OCI-LY7 (cell line): ENCODE measurements around the gene SLC25A42. TPM values are rescaled to one million over a fixed set of nuclear protein-coding genes. Genes with fewer than 3 reads are reported as not detected.
A peak's percentile ranks its signal among the peaks of the same experiment; 100 is the strongest.

Source experiments
- BruUV-seq: library from RNA; stranded (reverse); fragments of 400-500 nt; replicated peaks from 2 replicates; lab custom pipeline; 2021; lab: Mats Ljungman, UMichigan
- CTCF ChIA-PET: fragments of 300-600 bp; sonication (Branson Sonifier 250); formaldehyde crosslinking; loops from one replicate; lab custom pipeline; 2022; ENCODE audit warnings: antibody characterized with exemption; ENCODE audit not compliant: unreplicated experiment; lab: Charles Lee
- POLR2A ChIA-PET: fragments of 300-600 bp; sonication (Branson Sonifier 250); formaldehyde crosslinking; loops from one replicate; lab custom pipeline; 2022; ENCODE audit warnings: antibody characterized with exemption; lab: Charles Lee
- DNase-seq: peaks from one replicate; pipeline ENCODE4 v3.0.0-alpha.2; 2015; ENCODE audit warnings: low spot score
- H2AFZ ChIP-seq: fragments of 200-600 bp; sonication (generic), shearing (Covaris generic); 2 replicates; pipeline ENCODE4 v1.6.1; 2014; ENCODE audit warnings: mild to moderate bottlenecking, antibody characterized with exemption, low read length, moderate library complexity
- H3K27ac ChIP-seq: fragments of 200-600 bp; sonication (generic); 2 replicates; pipeline ENCODE4 v1.5.1; 2014; ENCODE audit warnings: mixed run types, low read depth, mild to moderate bottlenecking, moderate library complexity, low read length, inconsistent platforms; ENCODE audit not compliant: poor library complexity, severe bottlenecking
- H3K36me3 ChIP-seq: fragments of 200-600 bp; sonication (generic); 2 replicates; pipeline ENCODE4 v1.6.1; 2014; ENCODE audit warnings: mild to moderate bottlenecking, antibody characterized with exemption, low read length, moderate library complexity, mixed read lengths; ENCODE audit not compliant: insufficient read depth
- H3K4me1 ChIP-seq: fragments of 200-600 bp; sonication (generic); 2 replicates; pipeline ENCODE4 v1.5.1; 2014; ENCODE audit warnings: mild to moderate bottlenecking, low read length; ENCODE audit not compliant: insufficient read depth, poor library complexity, severe bottlenecking
- H3K4me2 ChIP-seq: fragments of 200-600 bp; sonication (generic); 2 replicates; pipeline ENCODE4 v1.6.1; 2014; ENCODE audit warnings: mild to moderate bottlenecking, low read length
- H3K4me3 ChIP-seq: fragments of 200-600 bp; sonication (generic); 2 replicates; pipeline ENCODE4 v1.5.1; 2014; ENCODE audit warnings: mild to moderate bottlenecking, low read depth, low read length; ENCODE audit not compliant: poor library complexity, severe bottlenecking
- H3K79me2 ChIP-seq: fragments of 200-600 bp; sonication (generic); 2 replicates; pipeline ENCODE4 v1.6.1; 2016; ENCODE audit warnings: low read depth, mild to moderate bottlenecking, low read length, moderate library complexity, mixed read lengths; ENCODE audit not compliant: insufficient read depth
- H3K9me2 ChIP-seq: fragments of 200-600 bp; sonication (generic); 2 replicates; pipeline ENCODE4 v1.6.1; 2016; ENCODE audit warnings: mild to moderate bottlenecking, low read length, mixed read lengths; ENCODE audit not compliant: insufficient read depth
- H3K9me3 ChIP-seq: fragments of 200-600 bp; sonication (generic); 2 replicates; pipeline ENCODE4 v1.6.1; 2014; ENCODE audit warnings: mild to moderate bottlenecking, mixed run types, low read length, mixed read lengths
- H4K20me1 ChIP-seq: fragments of 200-600 bp; sonication (generic); 2 replicates; pipeline ENCODE4 v1.6.1; 2014; ENCODE audit warnings: mild to moderate bottlenecking, antibody characterized with exemption, low read length, moderate library complexity, mixed read lengths; ENCODE audit not compliant: insufficient read depth
- EZH2phosphoT487 ChIP-seq: fragments of 200-600 bp; sonication (generic); IDR thresholded peaks from 2 replicates; pipeline ENCODE4 v1.6.1; 2018; ENCODE audit warnings: low read depth, borderline replicate concordance, mild to moderate bottlenecking, mixed run types, antibody characterized with exemption, low read length, moderate library complexity, mixed read lengths
- intact Hi-C: fragments of 100-400 bp; cut with micrococcal nuclease; formaldehyde crosslinking; loops from one replicate; pipeline ENCODE4 v1.10.0; 2022; ENCODE audit not compliant: unreplicated experiment
- total RNA-seq, 2 experiments: library from RNA; depleted of rRNA in 1 of 2; stranded (reverse); fragments of >200 nt in 1 of 2; shearing (Covaris generic) in 1 of 2; gene quantifications; 2 replicates each; pipeline ENCODE4 v1.2.3, GENCODE V29; 2014 to 2022
- TF ChIP-seq, protein P1 (sequence below): fragments of 200-600 bp; sonication (generic); conservative IDR thresholded peaks from 2 replicates; pipeline ENCODE4 v1.5.1; 2014; ENCODE audit warnings: mild to moderate bottlenecking, antibody characterized with exemption, low read length, moderate library complexity, mixed read lengths

The SLC25A42 gene
- total RNA-seq, 2 experiments from 2014 or later, result 13.8 to 23.4 TPM

DNA sequence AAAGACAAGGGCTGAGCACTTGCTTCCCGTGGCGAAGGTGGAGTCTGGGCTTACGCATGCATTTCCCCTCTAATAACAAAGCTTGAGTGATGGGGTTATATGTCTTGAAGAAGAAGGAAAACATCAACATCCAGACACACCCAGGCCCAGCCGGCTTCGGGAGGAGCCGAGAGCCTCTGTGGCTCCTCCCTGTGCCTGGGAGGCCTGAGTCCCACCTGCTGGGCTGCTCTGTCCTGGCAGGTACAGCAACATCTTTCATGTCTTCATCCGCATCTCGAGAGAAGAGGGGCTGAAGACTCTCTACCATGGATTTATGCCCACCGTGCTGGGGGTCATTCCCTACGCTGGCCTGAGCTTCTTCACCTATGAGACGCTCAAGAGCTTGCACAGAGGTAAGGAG is 43.9 kb downstream of the SLC25A42 start:
- no peaks in the 10 kb centered on the region for H3K9me3 ChIP-seq
- no peak overlapping the region for H3K27ac ChIP-seq
- BruUV-seq, result TSS peak; percentile 42
- peaks cover 16% of the 10 kb centered on the region for H3K4me1 ChIP-seq
- H3K36me3 ChIP-seq, result no peaks in the 10 kb centered on the region
- no peaks in the 10 kb centered on the region for H3K79me2 ChIP-seq
- H4K20me1 ChIP-seq, result no peaks in the 10 kb centered on the region
- intact Hi-C loops, result no loop called here
- H3K9me2 ChIP-seq, result no peaks in the 10 kb centered on the region
- TF ChIP-seq, protein P1, sequence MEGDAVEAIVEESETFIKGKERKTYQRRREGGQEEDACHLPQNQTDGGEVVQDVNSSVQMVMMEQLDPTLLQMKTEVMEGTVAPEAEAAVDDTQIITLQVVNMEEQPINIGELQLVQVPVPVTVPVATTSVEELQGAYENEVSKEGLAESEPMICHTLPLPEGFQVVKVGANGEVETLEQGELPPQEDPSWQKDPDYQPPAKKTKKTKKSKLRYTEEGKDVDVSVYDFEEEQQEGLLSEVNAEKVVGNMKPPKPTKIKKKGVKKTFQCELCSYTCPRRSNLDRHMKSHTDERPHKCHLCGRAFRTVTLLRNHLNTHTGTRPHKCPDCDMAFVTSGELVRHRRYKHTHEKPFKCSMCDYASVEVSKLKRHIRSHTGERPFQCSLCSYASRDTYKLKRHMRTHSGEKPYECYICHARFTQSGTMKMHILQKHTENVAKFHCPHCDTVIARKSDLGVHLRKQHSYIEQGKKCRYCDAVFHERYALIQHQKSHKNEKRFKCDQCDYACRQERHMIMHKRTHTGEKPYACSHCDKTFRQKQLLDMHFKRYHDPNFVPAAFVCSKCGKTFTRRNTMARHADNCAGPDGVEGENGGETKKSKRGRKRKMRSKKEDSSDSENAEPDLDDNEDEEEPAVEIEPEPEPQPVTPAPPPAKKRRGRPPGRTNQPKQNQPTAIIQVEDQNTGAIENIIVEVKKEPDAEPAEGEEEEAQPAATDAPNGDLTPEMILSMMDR, result no peak
- TF ChIP-seq EZH2phosphoT487, result no peak
- no peak overlapping the region for H3K4me3 ChIP-seq
- ChIA-PET CTCF (no interaction called here), POLR2A (no interaction called here)
- no peak overlapping the region for H2AFZ ChIP-seq
- no peak for DNase-seq
- no peak overlapping the region for H3K4me2 ChIP-seq

DNA sequence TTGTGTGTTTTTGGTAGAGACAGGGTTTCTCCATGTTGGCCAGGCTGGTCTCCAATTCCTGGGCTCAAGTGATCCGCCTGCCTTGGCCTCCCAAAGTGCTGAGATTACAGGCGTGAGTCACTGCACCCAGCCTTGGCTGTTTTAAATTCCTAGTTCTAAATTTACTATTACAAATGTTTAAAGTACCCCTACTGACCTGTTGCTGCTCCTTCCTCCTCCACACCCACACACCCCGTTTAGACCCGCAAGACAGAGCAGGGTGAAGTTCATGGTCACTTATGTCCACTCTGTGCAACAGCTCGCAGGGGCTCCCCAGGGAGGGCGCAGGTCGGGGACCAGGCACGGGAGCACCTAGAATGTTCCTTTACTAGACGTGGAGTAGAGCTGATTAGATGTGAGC is 45.8 kb downstream of the SLC25A42 start:
- Histone ChIP-seq H3K36me3 (no peaks in the 10 kb centered on the region), H3K79me2 (no peaks in the 10 kb centered on the region), H3K9me2 (no peaks in the 10 kb centered on the region), H3K4me3 (no peak overlapping the region), H3K4me2 (no peak overlapping the region), H3K4me1 (peaks cover 16% of the 10 kb centered on the region), H2AFZ (no peak overlapping the region), H3K27ac (no peak overlapping the region), H4K20me1 (no peaks in the 10 kb centered on the region), H3K9me3 (no peaks in the 10 kb centered on the region)
- no TSS peak for BruUV-seq
- ChIA-PET POLR2A (interaction anchor here (0.6 kb wide), 1 partner anchor 422 kb away, joined by 3 read pairs; no protein-coding TSS in a partner anchor), CTCF (no interaction called here)
- intact Hi-C loops, result no loop called here
- TF ChIP-seq, protein P1, result no peak
- no peak for TF ChIP-seq EZH2phosphoT487
- no peak for DNase-seq

DNA sequence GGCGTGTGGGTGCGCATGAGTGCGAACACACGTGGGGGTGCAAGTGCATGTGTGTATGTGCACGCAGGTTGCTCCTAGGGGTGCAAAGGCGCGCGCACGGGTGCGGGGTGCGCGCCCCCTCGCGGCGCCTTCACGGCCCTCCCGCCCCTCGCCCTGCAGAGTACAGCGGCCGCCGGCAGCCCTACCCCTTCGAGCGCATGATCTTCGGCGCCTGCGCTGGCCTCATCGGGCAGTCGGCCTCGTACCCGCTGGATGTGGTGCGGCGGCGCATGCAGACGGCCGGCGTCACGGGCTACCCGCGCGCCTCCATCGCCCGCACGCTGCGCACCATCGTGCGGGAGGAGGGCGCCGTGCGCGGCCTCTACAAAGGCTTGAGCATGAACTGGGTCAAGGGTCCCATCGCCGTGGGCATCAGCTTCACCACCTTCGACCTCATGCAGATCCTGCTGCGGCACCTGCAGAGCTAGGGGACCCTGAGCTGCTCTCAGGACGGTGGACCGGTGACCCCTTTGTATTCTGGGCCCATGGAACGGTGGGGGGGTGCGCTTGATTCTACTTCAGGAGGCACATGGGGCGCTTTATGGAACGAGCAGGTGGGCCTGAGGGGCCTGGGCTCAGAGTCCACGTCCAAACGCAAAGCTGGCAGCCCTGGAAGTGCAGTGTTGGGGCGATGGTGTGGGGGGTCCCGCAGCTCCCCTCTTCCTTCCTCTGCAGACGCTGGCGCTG is 46.8 kb downstream of the SLC25A42 start:
- no peaks in the 10 kb centered on the region for H3K9me2 ChIP-seq
- BruUV-seq, result no TSS peak
- H3K27ac ChIP-seq, result no peak overlapping the region
- TF ChIP-seq EZH2phosphoT487, result no peak
- TF ChIP-seq, protein P1, result peak; percentile 46
- H4K20me1 ChIP-seq, result no peaks in the 10 kb centered on the region
- H2AFZ ChIP-seq, result no peak overlapping the region
- ChIA-PET CTCF (no interaction called here), POLR2A (interaction anchor here (0.6 kb wide), 1 partner anchor 421 kb away, joined by 3 read pairs; no protein-coding TSS in a partner anchor)
- H3K4me2 ChIP-seq, result no peak overlapping the region
- no peak overlapping the region for H3K4me3 ChIP-seq
- H3K79me2 ChIP-seq, result no peaks in the 10 kb centered on the region
- peaks cover 6% of the 10 kb centered on the region for H3K4me1 ChIP-seq
- no peaks in the 10 kb centered on the region for H3K9me3 ChIP-seq
- intact Hi-C loops, result no loop called here
- 0 out of 2 replicates have a peak, but pooled peaks cover 3% of the 10 kb centered on the region for H3K36me3 ChIP-seq
- no peak for DNase-seq
